LNCaP clone FGC (cell line): ENCODE measurements around the gene TCERG1L.

ENCODE experiments used
- DNase-seq: peaks from one replicate; pipeline ENCODE4 v3.0.0-alpha.2; 2011; ENCODE audit warnings: low read depth
- H3K4me3 ChIP-seq: 2 replicates; pipeline ENCODE4 v1.5.1; 2011; ENCODE audit warnings: mild to moderate bottlenecking, low read depth, low read length, control low read depth
- TF ChIP-seq, protein P1 (sequence below): IDR thresholded peaks from 2 replicates; pipeline ENCODE4 v1.5.1; 2012; ENCODE audit warnings: mild to moderate bottlenecking; ENCODE audit not compliant: control insufficient read depth, insufficient read depth; ENCODE audit errors: extremely low read depth

Gene TCERG1L

DNA sequence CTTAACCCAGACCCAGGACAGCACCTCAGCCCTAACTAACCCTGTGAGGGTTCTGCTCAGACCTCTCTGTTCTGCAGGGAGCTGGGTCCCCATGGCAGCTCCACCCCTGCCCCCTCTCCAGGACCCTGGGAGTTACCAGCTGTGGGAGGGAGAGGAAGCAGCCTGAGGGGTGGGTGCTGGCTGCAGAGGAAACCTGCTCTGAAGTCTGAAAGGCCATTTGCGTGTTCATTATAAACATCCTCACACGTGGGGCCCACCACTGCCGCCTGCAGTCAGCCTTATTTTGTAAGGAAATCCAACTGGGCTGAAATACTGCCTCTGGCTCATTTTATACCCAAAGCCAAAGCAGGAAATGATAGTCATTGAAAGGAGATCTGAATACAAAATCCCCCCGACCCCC, 195.7 kb downstream of the TCERG1L start:
- TF ChIP-seq, protein P1, sequence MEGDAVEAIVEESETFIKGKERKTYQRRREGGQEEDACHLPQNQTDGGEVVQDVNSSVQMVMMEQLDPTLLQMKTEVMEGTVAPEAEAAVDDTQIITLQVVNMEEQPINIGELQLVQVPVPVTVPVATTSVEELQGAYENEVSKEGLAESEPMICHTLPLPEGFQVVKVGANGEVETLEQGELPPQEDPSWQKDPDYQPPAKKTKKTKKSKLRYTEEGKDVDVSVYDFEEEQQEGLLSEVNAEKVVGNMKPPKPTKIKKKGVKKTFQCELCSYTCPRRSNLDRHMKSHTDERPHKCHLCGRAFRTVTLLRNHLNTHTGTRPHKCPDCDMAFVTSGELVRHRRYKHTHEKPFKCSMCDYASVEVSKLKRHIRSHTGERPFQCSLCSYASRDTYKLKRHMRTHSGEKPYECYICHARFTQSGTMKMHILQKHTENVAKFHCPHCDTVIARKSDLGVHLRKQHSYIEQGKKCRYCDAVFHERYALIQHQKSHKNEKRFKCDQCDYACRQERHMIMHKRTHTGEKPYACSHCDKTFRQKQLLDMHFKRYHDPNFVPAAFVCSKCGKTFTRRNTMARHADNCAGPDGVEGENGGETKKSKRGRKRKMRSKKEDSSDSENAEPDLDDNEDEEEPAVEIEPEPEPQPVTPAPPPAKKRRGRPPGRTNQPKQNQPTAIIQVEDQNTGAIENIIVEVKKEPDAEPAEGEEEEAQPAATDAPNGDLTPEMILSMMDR: no peak
- no peak overlapping the region for H3K4me3 ChIP-seq

DNA sequence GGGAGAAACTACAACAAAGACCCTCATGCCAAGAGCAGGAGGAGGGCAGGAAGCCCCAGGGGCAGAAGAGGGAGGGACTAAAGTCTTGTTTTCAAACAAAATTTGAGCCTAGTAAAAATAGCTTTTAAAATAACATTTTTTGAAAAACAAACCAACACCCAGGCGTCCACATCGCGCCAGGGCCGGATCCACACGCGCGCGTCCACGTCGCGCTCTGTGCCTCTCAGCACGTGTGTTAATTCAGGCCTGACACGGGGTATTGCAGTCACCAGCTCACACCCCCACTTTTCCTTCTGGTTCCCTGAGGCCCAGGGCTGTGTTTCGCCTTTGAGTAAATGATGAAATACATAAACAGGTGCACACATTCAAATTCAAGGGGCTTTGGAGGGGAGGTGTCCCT, 196.2 kb downstream of the TCERG1L start:
- TF ChIP-seq, protein P1: no peak
- DNase-seq: no peak
- no peak overlapping the region for H3K4me3 ChIP-seq

More for the DNA sequence above, 195.7 kb downstream of the TCERG1L start:
- no peak for DNase-seq

DNA sequence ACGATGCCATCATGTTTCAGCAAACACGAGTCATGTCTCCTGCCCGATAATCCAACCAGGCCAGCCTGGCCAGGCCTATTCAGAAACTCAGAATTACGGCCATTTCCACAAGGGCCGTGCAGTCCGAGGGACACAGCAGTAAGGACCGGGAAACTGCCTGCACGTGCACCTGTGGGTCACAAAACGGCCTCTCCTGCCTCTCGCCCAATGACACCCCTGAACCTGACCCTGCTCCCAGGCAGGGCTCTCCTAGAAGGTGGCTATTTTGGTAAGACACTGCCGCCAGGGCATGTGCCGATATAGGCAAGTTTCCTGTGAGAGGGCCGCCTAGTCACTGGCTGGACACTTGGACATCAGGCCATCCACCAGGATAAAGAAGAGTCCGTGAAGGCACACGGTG, 196.7 kb downstream of the TCERG1L start:
- H3K4me3 ChIP-seq: no peak overlapping the region
- TF ChIP-seq, protein P1: no peak
- DNase-seq: no peak

DNA sequence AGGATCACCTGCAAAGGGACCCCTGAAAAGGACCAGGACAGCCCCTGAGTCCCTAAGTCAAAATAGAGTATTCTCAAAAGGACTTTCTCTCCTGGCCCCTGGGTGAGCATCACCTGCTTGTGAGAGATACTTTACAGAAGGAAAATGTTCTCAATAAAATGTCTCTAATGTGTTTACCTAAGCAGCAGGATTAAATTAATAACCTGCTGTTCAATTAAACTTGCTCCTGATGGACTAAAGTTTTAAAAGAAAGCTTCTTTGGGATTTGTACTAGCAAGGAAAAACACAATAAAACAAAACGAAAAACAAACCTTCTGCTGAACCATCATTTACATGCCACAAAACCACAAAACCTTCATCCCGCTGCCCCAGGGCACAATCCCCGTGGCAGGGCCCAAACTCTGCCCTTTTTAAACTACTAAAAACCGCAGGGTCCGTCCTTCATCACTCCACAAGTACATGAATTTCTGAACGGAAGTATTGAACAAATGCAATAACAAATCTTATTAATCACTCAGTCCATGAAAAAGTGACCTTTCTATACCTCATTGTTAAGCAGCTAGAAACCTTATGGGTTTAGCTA, 197.7 kb downstream of the TCERG1L start:
- no peak overlapping the region for H3K4me3 ChIP-seq
- peak; percentile 74 for DNase-seq
- TF ChIP-seq, protein P1: no peak

DNA sequence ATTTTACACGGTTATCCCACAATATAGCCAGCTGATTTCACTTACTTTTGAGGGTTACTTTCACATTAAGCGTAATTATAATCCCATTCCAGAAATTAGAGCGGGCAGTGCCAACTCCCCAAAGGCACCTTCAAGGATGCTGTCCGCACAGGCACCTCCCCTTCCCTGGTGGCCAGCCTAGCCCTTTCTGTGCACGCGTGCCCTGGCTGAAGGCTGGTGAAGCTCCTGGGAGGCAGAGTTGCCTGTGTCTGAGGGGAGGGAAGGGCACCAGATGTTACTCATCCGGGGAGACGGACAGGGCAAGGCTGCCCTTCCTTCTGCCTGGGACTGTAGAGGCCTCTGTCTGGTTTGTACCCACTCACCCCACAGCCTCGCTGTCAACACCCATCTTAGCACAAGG, 198.4 kb downstream of the TCERG1L start:
- DNase-seq: no peak
- no peak overlapping the region for H3K4me3 ChIP-seq
- TF ChIP-seq, protein P1: no peak

DNA sequence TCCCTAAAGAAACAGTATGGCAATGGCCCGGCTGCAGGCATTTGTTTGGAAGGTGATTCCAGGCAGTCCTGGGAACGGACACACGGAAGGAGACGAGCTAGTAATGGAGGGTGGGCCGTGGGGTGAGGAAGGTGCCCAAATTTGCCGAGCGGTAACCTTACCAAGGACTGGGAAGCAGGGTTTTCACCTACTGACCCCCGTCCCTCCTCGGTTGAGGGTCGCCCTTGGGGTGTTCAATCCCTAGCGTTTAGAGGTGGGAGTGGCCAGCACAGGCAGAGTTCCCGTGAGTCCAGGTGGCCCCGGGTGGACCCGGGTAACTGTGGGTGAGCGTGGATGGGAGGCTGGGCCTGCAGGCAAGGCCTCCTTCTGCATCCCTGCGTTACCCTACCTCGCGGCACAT, 198.8 kb downstream of the TCERG1L start:
- no peak overlapping the region for H3K4me3 ChIP-seq
- TF ChIP-seq, protein P1: no peak
- DNase-seq: no peak

DNA sequence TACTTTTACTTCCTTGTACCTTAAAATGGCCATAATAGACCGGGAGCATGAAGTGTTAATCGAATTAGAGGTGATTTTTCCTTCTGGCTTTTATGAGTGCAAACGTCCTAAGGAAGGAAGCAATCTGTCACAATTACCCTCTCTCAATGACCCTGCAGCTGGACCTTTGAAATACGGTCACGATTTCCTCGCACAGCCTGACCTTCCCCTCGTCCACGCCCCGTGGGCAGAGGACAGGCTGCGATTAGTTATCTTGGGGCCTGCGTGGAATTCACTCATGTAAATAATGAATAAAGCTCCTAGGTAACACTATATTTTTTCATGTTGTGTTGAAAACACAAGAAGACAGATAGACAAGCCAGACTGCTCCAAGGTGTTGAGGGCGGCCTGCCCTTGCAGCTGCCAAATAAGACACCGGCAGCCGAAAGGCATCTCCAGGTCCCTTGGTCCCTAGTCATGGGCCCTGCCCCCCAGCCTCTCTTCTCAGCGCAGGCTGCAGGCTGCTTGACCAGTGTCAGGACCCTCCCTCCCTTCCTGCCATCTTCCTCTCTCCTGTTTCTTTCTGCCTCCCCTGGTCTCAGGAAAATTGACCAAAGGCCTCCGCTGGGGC, 199.9 kb downstream of the TCERG1L start:
- TF ChIP-seq, protein P1: no peak
- no peak overlapping the region for H3K4me3 ChIP-seq
- no peak for DNase-seq
